ENCODE data around the gene FBXW11. TPM values are rescaled to one million over a fixed set of nuclear protein-coding genes. Genes with fewer than 3 reads are reported as not detected.
"Not testable (repeated sequence)": the region's sequence is repeated elsewhere in the genome, so short reads cannot be mapped to it uniquely, and the experiment has no call there.

FBXW11 gene
- total RNA-seq, 4 donors from 2014 or later: 35.9 to 111 (median 63.7) TPM

- Histone ChIP-seq H3K4me1 (no peaks in the 10 kb centered on the region), H3K27me3 (no peaks in the 10 kb centered on the region), H3K36me3 (no peaks in the 10 kb centered on the region), H3K27ac (no peak overlapping the region), H3K4me3 (no peak overlapping the region), H3K9me3 (no peaks in the 10 kb centered on the region)
- intact Hi-C loops (cut with DNase I; ENCODE audit: low total_unique reads): no loop called here
- no peak for TF ChIP-seq POLR2A (IDR thresholded peaks at IDR 0.05)
- no peak for TF ChIP-seq CTCF (IDR thresholded peaks at IDR 0.05)
- DNase-seq: no peak
Measured at GRCh38 chr5:171927345-171927941, 79.0 kb downstream of the FBXW11 start.

DNA sequence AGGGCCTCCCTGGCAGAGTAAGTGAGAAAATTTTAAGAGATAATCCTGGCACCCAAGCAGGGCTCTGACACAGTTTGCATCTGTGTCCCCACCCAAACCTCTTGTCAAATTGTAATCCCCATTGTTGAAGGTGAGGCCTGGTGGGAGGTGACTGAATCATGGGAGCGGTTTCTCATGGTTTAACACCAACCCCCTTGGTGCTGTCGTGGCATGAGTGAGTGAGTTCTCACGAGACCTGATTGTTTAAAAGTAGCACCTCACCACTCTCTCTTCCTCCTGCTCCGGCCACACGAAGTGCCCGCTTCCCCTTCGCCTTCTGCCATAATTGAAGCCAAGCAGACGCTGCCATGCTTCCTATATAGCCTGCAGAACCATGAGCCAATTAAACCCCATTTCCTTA, 80.1 kb downstream of the FBXW11 start:
- Histone ChIP-seq H3K4me3 (no peak overlapping the region), H3K36me3 (no peaks in the 10 kb centered on the region), H3K27ac (no peak overlapping the region), H3K9me3 (no peaks in the 10 kb centered on the region), H3K4me1 (no peaks in the 10 kb centered on the region), H3K27me3 (no peaks in the 10 kb centered on the region)
- intact Hi-C loops (cut with DNase I; ENCODE audit: low total_unique reads): no loop called here
- TF ChIP-seq CTCF (IDR thresholded peaks at IDR 0.05) (no peak), POLR2A (IDR thresholded peaks at IDR 0.05) (no peak)
- no peak for DNase-seq

- Histone ChIP-seq H3K27me3 (no peaks in the 10 kb centered on the region), H3K36me3 (no peaks in the 10 kb centered on the region), H3K4me1 (no peaks in the 10 kb centered on the region), H3K4me3 (no peak overlapping the region), H3K27ac (no peak overlapping the region), H3K9me3 (no peaks in the 10 kb centered on the region)
- intact Hi-C loops (cut with DNase I; ENCODE audit: low total_unique reads): no loop called here
- TF ChIP-seq POLR2A (IDR thresholded peaks at IDR 0.05) (no peak), CTCF (IDR thresholded peaks at IDR 0.05) (no peak)
- no peak for DNase-seq
Measured at GRCh38 chr5:171924493-171925122, 81.8 kb downstream of the FBXW11 start.

DNA sequence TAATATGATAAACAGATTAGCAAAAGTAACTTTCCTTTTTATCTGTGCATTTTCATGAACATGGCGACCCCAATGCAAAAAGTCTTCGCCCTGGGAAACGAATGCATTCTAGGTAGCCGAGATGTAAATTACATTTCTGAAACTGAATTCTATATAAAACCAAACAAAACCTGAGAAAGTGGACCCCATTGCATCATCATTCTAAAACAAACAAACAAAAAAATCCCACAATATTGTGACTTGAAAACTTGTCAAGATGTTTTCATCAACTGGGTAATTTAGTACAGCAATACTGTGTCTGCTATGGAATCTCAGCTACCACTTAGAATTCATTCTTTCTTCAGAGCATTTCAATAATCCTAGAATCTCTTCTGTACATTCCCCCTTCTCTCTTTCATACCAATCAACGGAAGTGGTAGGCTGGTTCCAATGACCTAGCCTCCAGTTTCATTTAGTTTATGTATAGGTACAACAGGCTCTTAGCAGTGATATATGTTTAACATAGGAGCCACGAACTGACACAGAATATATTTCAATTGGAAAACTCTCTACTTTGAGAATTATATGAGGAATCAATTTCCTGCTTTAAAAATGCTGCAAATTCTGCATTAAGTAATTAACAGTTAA, 85.6 kb downstream of the FBXW11 start:
- no peak for DNase-seq
- intact Hi-C loops (cut with DNase I; ENCODE audit: low total_unique reads): no loop called here
- Histone ChIP-seq H3K27me3 (no peaks in the 10 kb centered on the region), H3K4me1 (no peaks in the 10 kb centered on the region), H3K9me3 (no peaks in the 10 kb centered on the region), H3K4me3 (no peak overlapping the region), H3K27ac (no peak overlapping the region), H3K36me3 (no peaks in the 10 kb centered on the region)
- no peak for TF ChIP-seq POLR2A (IDR thresholded peaks at IDR 0.05)
- no peak for TF ChIP-seq CTCF (IDR thresholded peaks at IDR 0.05)

- H3K4me3 ChIP-seq, H3K27me3 ChIP-seq, H3K4me1 ChIP-seq, H3K27ac ChIP-seq, H3K9me3 ChIP-seq, H3K36me3 ChIP-seq, DNase-seq: not testable (repeated sequence)
- intact Hi-C loops (cut with DNase I; ENCODE audit: low total_unique reads): loop anchor here (10.0 kb wide), 1 partner anchor 129 kb away; no protein-coding TSS in a partner anchor
Measured at GRCh38 chr5:171915700-171916099, 90.7 kb downstream of the FBXW11 start.
